Measurements from ENCODE around the gene TM4SF20.

Gene TM4SF20

DNA sequence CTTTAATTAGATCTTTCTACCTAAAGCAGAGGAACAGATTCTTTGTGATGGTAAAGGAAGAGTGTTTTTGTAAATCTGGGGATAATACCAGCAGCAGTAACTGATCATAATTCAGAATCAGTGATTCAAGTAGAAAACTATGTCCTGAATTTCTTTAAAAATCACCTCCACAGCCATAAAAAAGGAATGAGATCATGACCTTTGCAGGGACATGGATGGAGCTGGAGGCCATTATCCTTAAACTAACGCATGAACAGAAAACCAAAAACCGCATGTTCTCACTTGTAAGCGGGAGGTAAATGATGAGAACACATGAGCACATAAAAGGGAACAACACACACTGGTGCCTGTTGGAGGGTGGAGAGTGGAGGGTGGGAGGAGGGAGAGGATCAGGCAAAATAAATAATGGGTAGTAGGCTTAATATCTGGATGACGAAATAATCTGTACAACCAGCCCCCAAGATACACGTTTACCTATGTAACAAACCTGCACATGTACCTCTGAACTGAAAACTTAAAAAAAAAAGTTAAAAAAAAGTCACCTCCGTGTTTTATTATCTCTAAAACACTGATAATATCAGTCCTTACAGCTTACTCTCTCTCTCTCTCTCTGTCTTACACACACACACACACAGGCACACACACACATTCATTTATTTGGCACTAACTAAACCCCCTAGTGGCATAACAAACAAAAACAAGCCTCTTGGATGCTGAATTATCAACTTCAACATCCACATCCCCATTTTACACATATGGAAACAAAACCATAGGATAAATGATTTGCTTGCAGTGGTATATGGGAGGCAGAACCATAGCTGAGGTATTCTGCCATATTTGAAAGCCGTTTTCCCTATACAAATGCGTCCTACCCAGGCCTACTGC, 1.4 kb downstream of the TM4SF20 start:
- DNase-seq = no peak
- TF ChIP-seq, protein P1, sequence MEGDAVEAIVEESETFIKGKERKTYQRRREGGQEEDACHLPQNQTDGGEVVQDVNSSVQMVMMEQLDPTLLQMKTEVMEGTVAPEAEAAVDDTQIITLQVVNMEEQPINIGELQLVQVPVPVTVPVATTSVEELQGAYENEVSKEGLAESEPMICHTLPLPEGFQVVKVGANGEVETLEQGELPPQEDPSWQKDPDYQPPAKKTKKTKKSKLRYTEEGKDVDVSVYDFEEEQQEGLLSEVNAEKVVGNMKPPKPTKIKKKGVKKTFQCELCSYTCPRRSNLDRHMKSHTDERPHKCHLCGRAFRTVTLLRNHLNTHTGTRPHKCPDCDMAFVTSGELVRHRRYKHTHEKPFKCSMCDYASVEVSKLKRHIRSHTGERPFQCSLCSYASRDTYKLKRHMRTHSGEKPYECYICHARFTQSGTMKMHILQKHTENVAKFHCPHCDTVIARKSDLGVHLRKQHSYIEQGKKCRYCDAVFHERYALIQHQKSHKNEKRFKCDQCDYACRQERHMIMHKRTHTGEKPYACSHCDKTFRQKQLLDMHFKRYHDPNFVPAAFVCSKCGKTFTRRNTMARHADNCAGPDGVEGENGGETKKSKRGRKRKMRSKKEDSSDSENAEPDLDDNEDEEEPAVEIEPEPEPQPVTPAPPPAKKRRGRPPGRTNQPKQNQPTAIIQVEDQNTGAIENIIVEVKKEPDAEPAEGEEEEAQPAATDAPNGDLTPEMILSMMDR (IDR thresholded peaks at IDR 0.05) = no peak
- H3K36me3 ChIP-seq = no peaks in the 10 kb centered on the region
- intact Hi-C loops (cut with DNase I; ENCODE audit: low total_unique reads) = no loop called here
- no peak overlapping the region for H3K4me3 ChIP-seq
- H3K9me3 ChIP-seq = no peaks in the 10 kb centered on the region
- no peak overlapping the region for H3K27ac ChIP-seq
- H3K27me3 ChIP-seq = peaks cover 0 to 4% of the 10 kb centered on the region in 2 donors
- H3K4me1 ChIP-seq = no peaks in the 10 kb centered on the region

DNA sequence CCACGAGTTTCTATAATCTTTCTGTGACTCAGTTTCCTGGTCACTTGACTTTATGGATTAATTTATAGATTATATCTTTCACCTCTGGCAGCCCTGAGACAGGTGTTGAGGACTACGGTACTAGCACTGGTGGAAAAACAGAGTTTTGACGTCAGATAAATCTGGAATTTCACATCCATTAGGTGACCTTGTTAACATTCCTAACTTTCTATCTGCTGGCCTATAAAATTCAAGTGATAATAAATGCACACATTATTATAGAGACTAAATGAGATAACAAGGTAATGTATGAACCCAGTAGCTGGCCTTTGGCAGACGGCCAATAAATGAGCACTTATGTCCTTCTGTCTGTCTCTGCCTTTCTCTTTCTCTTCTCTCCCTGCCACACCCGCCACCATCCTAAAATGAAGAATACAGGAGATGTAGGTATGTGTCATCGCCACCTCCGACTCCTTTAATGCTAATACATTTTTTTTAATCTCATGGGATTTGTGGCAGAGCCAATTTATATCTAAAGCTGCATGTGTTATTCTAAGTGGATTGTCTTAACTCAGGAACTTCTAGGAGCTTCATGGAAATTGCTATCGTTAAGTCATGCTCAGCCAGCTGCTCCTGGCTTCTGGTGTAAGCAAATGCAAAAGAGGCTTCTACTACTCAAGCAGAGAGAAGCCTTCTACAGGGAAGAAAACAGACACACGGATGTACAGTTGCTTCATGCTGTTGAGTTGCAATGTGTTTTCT, 2.3 kb downstream of the TM4SF20 start:
- intact Hi-C loops (cut with DNase I; ENCODE audit: low total_unique reads) = no loop called here
- TF ChIP-seq, protein P1 (IDR thresholded peaks at IDR 0.05) = no peak
- Histone ChIP-seq H3K4me1 (peaks cover 0 to 4% (median 0%) of the 10 kb centered on the region in 4 donors), H3K36me3 (no peaks in the 10 kb centered on the region), H3K4me3 (no peak overlapping the region), H3K27me3 (peaks cover 0 to 4% of the 10 kb centered on the region in 2 donors), H3K9me3 (no peaks in the 10 kb centered on the region), H3K27ac (no peak overlapping the region)
- no peak for DNase-seq

DNA sequence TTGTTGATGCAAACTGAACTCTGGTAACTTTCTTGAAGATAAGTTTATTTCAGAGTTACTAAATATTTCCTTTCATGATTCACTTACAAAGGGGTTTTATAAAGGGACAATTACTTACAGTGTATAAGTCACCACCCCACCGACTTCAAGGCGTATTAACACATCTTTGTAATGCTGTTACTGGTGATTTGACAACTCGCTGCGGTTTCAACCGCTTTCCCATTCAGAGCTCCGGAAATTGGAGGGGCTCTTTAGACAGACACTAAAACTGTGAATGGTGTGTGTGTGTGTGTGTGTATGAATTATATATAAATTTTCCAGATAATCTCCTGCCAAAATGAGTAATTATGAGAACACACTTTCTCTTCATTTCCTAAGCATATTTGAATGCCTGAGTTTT, 4.9 kb downstream of the TM4SF20 start:
- TF ChIP-seq, protein P1 (IDR thresholded peaks at IDR 0.05) = no peak
- Histone ChIP-seq H3K4me3 (no peak overlapping the region), H3K9me3 (no peaks in the 10 kb centered on the region), H3K27me3 (no peaks in the 10 kb centered on the region), H3K4me1 (peaks cover 0 to 19% (median 9%) of the 10 kb centered on the region in 4 donors), H3K36me3 (no peaks in the 10 kb centered on the region), H3K27ac (no peak overlapping the region)
- intact Hi-C loops (cut with DNase I; ENCODE audit: low total_unique reads) = no loop called here
- DNase-seq = no peak

DNA sequence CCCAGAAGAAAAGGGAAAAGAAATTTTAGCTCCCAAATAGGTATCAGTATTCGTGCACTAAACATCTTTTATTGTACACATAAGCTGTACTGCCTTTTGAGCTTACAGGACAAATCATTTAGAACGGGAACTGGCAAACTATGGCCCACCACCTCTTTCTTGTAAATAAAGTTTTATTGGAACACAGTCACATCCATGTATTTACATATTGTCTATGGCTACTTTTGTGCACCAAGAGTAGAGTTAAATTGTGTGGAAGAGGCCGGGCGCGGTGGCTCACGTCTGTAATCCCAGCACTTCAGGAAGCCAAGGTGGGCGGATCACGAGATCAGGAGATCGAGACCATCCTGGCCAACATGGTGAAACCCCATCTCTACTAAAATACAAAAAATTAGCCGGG, 5.7 kb downstream of the TM4SF20 start:
- no peak for DNase-seq
- intact Hi-C loops (cut with DNase I; ENCODE audit: low total_unique reads) = no loop called here
- Histone ChIP-seq H3K4me3 (no peak overlapping the region), H3K4me1 (peaks cover 0 to 19% (median 9%) of the 10 kb centered on the region in 4 donors), H3K27me3 (no peaks in the 10 kb centered on the region), H3K36me3 (no peaks in the 10 kb centered on the region), H3K9me3 (no peaks in the 10 kb centered on the region), H3K27ac (no peak overlapping the region)
- TF ChIP-seq, protein P1 (IDR thresholded peaks at IDR 0.05) = no peak

DNA sequence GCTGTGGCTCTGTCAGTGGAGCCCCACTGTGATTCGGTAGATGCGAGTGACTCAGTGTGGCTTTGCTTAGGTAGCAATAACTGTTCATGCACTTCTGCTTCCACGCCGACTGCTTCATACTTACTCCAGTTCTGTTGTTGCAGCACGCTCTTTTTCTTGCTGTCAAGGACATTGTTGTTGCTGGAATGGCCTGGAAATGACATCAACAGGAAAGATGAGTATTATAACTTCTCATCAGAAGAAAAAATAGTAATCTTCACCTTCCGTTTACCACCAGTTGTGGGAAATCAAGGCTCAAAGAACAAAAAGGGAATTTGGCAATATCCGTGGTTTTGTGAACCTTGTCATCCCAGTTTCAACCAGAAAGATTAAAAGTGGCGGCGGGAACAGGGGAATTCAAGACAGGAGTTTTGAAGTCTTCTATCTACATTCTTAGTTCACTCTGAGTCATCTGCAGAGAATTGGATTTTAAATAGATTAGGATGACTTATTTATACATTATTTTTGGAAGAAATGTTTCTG, 8.3 kb downstream of the TM4SF20 start:
- Histone ChIP-seq H3K9me3 (no peaks in the 10 kb centered on the region), H3K4me3 (no peak overlapping the region), H3K4me1 (peaks cover 0 to 38% (median 19%) of the 10 kb centered on the region in 4 donors), H3K27ac (peak overlapping the region in 1 of 2 donors; percentile 53), H3K27me3 (no peaks in the 10 kb centered on the region), H3K36me3 (no peaks in the 10 kb centered on the region)
- peak in 1 of 2 donors; percentile 62 for DNase-seq
- intact Hi-C loops (cut with DNase I; ENCODE audit: low total_unique reads) = no loop called here
- TF ChIP-seq, protein P1 (IDR thresholded peaks at IDR 0.05) = no peak

Data from tibial artery (tissue), 4 donors.